A549 treated with AZD2906 at 1 μM for 4 hours (cell line): ENCODE results near the gene GBP2. TPM values are rescaled to one million over a fixed set of nuclear protein-coding genes. Genes with fewer than 3 reads are reported as not detected.

Experiments
- total RNA-seq: library from RNA; stranded (reverse); fragments of 200-300 nt; extraction: Qiagen RNA extraction; gene quantifications from 5 replicates; pipeline ENCODE4 v1.2.3, GENCODE V29; 2022

Gene GBP2
- 0.59 to 1.3 TPM (median 0.65 TPM) in 5 replicates for total RNA-seq

DNA sequence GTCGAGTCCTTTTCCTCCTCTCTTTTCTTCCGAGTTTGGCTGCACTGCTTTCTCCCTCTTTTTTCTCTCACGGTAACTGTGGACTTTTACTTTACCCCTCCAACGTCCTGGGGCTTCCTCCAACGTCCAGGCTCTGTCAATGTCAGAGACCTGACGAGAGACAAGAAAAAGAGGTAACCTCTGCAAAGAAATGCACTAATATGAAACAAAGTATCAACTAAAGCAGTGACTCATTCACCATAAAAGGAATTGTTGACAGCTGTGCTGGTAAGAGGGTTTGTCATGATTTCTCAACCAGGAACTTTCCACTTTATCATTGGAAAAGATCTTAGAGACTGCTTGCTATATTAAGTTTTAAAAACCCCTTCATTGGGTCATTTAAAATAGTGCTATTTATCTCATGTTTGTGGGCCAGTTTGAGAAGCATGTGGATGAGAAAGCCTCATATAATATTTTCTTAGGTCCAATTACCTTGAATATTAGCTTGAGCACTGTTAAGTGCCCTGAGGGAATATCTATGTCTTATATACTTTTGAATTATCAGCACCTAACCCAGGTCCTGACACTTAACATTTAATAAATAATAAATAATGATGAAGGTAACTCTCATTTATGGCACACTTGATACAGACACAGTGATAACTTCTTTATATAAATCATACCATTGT lies at the start of gene GBP2:
Gene GBP2, minus strand, starts transcription at position 202 of the 668 bp plus-strand sequence. CDS start 4,148 bp downstream, outside the sequence.

DNA sequence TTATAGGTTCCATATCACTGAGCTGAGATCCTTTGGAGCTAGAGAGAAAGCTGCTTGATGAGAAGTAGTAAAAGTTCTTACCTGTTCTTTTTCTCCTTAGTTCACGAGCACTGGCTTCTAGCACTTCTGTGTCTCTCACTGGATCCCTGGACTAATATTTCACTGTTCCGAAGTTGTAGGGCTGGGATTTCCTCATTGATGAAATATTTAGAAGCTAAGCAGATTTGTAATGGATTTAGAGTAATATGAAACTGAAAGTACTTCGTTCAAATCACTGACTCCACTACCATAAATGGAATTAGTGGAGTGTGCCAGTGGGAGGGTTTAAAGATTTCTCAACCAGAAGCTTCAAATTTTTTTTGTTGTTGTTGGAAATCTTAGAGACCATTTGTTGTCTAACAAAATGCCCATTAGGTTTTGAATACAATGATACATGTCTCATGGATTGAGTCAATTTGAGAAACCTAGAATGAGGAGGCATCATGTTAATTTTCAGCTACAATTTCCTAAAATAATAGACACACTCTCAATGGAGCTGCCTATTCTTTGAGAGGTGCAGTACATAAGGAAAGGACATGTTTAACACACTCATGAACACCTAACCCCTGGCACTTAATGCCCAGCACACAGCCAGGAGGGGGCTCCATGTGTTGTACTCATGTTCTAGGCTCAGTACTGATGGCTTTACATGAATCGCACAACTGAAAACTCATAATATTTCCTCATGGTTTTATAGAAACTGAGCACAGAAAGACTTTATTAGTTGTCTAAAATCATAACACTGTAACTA lies 60.6 kb downstream of the GBP2 start, which contains the start of gene GBP1:
Gene GBP1, minus strand, starts transcription at position 130 of the 790 bp plus-strand sequence. CDS start 1,974 bp downstream, outside the sequence.

Other genes with a start within 250 kb of the GBP2 start
- 23.5 to 31.1 TPM (median 23.9 TPM) in 5 replicates for gene GTF2B, start 234.5 kb downstream of the GBP2 start, total RNA-seq
- 7.1 to 8.2 TPM (median 7.4 TPM) in 5 replicates for gene KYAT3, start 133.5 kb downstream of the GBP2 start, total RNA-seq
- gene RBMXL1, start 133.5 kb downstream of the GBP2 start, total RNA-seq: 1.9 to 2.8 TPM (median 2.1 TPM) in 5 replicates
- 0.67 to 1.4 TPM (median 0.95 TPM) in 5 replicates for gene GBP3, start 103.2 kb downstream of the GBP2 start, total RNA-seq
- 0.08 to 0.19 TPM (median 0.14 TPM) in 5 replicates for gene GBP1, start 60.9 kb downstream of the GBP2 start, total RNA-seq
- not detected in 5 replicates for gene GBP7, start 49.9 kb upstream of the GBP2 start, total RNA-seq
- 0.02 to 0.09 TPM in 2 of 5 replicates, not detected in the others for gene GBP4, start 72.8 kb upstream of the GBP2 start, total RNA-seq
- 0.05 to 0.06 TPM in 2 of 5 replicates, not detected in the others for gene GBP5, start 146.7 kb upstream of the GBP2 start, total RNA-seq
- gene GBP6, start 237.9 kb upstream of the GBP2 start, total RNA-seq: not detected in 5 replicates